DMS53 treated with DMSO at 0.1 percent for 48 hours (cell line): ENCODE measurements around the gene ZNF618.
"Not testable (repeated sequence)": the region's sequence is repeated elsewhere in the genome, so short reads cannot be mapped to it uniquely, and the experiment has no call there.

Experiments used
- DNase-seq: peaks from one replicate; lab custom pipeline; 2025; ENCODE audit not compliant: unreplicated experiment; lab: John Stamatoyannopoulos, UW

The ZNF618 gene

GRCh38 chr9:114077162-114077837 is 201.2 kb downstream of the ZNF618 start:
- DNase-seq: no peak

GRCh38 chr9:114078021-114078780 is 202.1 kb downstream of the ZNF618 start, which contains the start of gene AMBP:
TSS of gene AMBP (minus strand) at chr9:114078300. CDS start at chr9:114078209, 91 bp downstream.
- DNase-seq: no peak

DNA sequence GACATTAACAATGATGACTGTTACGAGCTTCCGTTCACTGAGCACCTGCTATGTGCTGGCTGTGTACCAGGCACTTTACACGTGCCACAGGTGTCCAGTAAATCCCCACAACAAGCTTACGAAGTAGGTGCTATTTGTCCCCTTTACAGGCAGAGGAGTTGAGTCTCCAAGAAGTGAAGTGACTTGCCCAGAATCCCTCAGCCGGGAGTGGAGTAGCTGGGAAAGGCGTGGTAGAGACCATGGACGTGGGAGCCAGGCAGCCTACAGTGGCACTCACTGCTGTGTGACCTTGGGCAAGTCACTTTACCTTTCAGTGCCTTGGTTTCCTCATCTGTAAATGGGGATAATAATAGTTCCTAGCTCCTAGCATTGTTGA is 202.7 kb downstream of the ZNF618 start:
- DNase-seq: no peak

- DNase-seq: no peak
Measured at GRCh38 chr9:114080195-114080772, 204.2 kb downstream of the ZNF618 start.

GRCh38 chr9:114080773-114081440 is 204.8 kb downstream of the ZNF618 start:
- DNase-seq: peak; percentile 80

GRCh38 chr9:114081441-114082016 is 205.4 kb downstream of the ZNF618 start:
- DNase-seq: no peak

DNA sequence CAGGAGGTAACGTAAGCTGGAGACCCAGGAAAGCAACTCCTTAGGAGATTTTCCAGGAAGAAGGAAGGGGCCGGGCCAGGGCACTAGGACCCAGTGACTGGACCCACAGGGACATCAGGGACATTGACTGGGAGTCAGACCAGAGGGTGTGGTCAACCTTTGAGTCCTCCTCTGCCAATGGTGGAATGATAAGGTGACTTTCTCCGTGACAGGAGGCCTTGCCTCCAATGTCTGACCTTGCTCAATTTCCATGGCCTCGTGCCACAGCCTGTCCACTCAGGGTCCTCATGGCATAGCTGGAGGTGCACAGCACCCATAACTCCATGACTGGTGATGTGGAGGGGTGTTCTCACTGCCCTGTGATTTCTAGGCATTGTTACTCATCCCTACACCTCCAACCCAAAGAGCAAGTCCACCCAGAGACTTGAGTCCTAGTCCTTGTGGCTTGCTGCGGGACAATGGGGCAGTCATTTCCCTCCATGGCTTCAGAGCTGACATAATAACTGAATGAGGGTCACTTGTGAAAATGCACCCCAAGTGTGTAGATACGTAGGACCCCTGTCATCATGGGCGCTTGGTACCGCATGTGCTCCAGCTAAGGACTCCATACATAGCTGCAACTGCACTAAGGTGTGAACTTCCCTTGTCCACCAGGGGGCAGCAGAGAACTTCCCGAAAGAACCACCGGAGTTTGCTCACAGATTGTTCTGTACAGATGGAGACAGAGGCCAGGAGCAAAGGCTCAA is 206.1 kb downstream of the ZNF618 start:
- peak; percentile 69 for DNase-seq

DNA sequence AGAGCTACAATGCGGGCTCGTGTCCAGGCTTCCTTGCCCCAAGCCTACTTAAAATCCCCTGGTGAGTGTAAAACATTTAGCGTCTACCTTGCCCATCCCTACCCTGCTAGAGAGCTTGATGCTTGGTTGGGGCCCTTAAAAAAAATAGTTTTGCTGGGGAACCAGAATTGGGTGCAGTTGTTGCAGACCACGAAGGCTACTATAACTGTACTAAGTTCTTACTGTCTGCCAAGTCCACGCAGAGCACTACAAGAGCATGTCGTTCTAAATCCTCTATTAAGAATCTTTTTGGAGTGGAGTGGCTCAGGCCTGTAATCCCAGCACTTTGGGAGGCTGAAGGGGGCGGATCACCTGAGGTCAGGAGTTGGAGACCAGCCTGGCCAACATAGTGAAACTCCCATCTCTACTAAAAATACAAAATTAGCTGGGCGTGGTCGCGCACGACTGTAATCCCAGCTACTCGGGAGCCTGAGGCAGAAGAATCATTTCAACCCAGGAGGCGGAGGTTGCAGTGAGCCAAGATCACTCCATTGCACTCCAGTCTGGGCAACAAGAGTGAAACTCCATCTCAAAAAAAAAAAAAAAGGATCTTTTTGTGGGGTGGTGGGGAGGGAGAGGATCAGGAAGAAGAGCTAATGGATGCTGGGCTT is 206.8 kb downstream of the ZNF618 start:
- not testable (repeated sequence) for DNase-seq

- DNase-seq: no peak
Measured at GRCh38 chr9:114083666-114084065, 207.6 kb downstream of the ZNF618 start.

GRCh38 chr9:114084282-114085073 is 208.4 kb downstream of the ZNF618 start:
- no peak for DNase-seq

DNA sequence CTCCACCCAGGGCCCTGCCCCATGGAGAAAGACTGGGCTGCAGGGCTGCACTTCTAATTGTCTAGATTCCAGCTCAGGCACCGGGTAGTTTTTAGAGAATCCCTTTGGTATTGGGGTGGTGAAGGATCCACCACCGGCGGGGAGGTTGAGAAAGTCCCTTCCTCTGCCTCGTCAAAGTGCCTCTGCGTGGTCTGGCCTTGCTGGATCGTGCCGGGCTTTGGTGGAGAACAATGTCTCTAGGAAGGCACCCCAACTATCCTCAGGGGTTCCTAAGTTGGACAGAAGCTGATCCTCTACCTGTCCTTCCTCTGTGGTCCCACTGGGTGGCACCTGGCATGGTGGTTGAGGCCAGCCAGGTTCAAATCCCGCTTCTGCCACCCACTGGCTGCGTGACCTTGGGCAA is 209.3 kb downstream of the ZNF618 start:
- DNase-seq: no peak

DNA sequence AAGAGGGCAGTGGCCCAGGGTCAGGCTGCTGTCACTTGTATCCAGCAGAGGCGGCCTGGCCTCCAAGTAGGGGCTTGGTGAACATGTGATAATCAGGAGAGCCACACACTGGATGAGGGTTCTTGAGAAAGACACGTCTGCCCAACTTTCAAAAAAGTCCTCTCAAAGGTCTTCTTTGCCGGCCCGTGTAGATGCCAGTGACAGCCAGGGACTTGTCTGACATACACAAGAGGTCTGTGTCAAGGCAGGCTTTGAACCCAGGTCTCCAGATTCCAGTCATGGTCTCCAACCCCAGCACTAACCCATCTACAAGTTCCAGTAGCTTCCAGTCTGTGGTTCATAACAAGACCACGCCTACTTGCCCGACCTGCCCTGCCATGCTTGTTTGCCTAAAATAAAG is 209.9 kb downstream of the ZNF618 start:
- DNase-seq: no peak

DNA sequence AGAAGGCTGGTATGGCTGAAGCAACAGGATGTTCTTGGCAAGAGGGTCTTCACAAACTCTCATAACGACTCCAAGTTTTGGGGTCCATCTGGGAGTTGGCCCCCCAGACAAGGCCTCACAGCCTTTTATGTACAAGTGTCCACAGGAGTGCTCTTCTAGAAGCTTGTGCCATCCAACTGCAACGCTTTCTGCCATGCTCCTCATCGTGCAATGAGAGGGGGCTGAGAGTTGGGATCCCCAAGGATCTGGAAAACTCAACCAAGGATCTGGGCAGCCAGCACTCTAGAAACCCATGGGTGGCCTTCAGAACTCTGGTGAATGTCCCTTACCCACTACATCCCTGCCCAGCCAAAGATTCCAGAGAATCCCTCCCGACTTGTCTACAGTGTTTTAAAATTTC is 210.5 kb downstream of the ZNF618 start:
- no peak for DNase-seq

DNA sequence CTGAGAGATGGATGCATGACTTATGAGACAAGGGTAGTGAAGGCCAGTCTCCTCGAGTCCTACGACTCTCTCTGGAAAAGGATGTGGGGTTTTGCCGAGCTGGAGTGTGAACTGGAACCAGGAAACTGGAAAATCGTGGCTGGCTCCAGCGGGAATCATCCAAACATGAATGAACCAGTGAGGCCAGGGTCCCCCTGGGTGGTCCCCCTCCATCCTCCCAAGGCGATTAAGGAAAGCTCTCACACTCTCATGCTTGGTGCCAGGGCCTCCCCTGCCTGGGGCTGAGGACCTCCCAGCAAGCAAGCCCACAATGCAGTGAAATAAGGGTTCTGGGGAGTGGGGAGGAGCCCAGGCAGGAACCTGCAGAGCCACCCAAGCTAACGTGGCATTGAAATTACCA is 211.6 kb downstream of the ZNF618 start:
- no peak for DNase-seq

GRCh38 chr9:114088571-114089170 is 212.6 kb downstream of the ZNF618 start:
- DNase-seq: no peak

GRCh38 chr9:114089206-114089840 is 213.2 kb downstream of the ZNF618 start:
- DNase-seq: no peak

- no peak for DNase-seq
Measured at GRCh38 chr9:114090798-114091197, 214.7 kb downstream of the ZNF618 start.

DNA sequence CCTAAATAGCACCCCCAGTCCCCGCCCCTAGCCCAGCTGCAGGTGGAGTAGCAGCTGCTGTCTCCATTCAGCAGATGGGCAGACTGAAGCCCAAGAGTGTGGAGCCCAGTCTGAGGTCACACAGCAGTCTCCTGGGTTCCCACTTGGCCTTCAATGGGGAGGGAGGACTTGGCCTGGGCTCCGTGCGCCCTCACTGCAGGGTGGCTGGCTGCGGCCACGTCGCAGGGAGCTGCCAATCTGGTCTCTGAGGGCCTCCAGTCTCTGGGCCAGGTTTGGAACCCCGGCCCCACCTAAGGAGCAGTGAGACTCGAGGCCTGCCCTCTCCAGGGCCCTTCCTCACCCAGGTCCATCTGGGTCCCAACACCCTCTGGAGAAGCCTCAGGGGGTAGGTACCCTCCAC is 215.6 kb downstream of the ZNF618 start:
- no peak for DNase-seq
